Activated T-cell treated with anti-CD3 and anti-CD28 coated beads, Interleukin-2, amount 50 U/mL, for 72 hours (primary cell): ENCODE measurements around the gene POU2F2. TPM values are rescaled to one million over a fixed set of nuclear protein-coding genes. Genes with fewer than 3 reads are reported as not detected.

Experiments
- ATAC-seq, 2 donors: fragments of 150-1000 bp; cut with Tn5 transposase; replicated peaks in 1 of 2; 2 replicates each; pipeline ENCODE4 v1.10.0; 2021; ENCODE audit warnings: moderate library complexity in 2 of 2, mild to moderate bottlenecking in 1 of 2
- DNase-seq, 2 donors: peaks; one replicate each; pipeline ENCODE4 v3.0.0; 2021 to 2022; ENCODE audit warnings: mixed read lengths in 1 of 2
- H3K27ac Mint-ChIP-seq: one replicate; pipeline ENCODE4 v1.8.0; 2022; ENCODE audit warnings: mild to moderate bottlenecking, moderate library complexity, mixed read lengths
- H3K27me3 Mint-ChIP-seq: one replicate; pipeline ENCODE4 v1.8.0; 2022; ENCODE audit warnings: low read depth, mixed read lengths
- H3K36me3 Mint-ChIP-seq, 2 donors: one replicate each; pipeline ENCODE4 v1.8.0; 2022; ENCODE audit warnings: mixed read lengths in 2 of 2, mild to moderate bottlenecking in 1 of 2; ENCODE audit not compliant: insufficient read depth in 2 of 2
- H3K4me1 Mint-ChIP-seq: one replicate; pipeline ENCODE4 v1.8.0; 2022; ENCODE audit warnings: low read depth, mixed read lengths
- H3K4me3 Mint-ChIP-seq, 2 donors: one replicate each; pipeline ENCODE4 v1.8.0; 2022; ENCODE audit warnings: mild to moderate bottlenecking in 2 of 2, mixed read lengths in 2 of 2, moderate library complexity in 2 of 2
- H3K9me3 Mint-ChIP-seq, 2 donors: one replicate each; pipeline ENCODE4 v1.8.0; 2022; ENCODE audit warnings: mixed read lengths in 2 of 2
- total RNA-seq, 2 donors: library from RNA; stranded (reverse); gene quantifications; one replicate each; pipeline ENCODE4 v1.2.3, GENCODE V29; 2022

The POU2F2 gene
- total RNA-seq, 2 donors from 2014 or later: 45.0 to 56.0 TPM

DNA sequence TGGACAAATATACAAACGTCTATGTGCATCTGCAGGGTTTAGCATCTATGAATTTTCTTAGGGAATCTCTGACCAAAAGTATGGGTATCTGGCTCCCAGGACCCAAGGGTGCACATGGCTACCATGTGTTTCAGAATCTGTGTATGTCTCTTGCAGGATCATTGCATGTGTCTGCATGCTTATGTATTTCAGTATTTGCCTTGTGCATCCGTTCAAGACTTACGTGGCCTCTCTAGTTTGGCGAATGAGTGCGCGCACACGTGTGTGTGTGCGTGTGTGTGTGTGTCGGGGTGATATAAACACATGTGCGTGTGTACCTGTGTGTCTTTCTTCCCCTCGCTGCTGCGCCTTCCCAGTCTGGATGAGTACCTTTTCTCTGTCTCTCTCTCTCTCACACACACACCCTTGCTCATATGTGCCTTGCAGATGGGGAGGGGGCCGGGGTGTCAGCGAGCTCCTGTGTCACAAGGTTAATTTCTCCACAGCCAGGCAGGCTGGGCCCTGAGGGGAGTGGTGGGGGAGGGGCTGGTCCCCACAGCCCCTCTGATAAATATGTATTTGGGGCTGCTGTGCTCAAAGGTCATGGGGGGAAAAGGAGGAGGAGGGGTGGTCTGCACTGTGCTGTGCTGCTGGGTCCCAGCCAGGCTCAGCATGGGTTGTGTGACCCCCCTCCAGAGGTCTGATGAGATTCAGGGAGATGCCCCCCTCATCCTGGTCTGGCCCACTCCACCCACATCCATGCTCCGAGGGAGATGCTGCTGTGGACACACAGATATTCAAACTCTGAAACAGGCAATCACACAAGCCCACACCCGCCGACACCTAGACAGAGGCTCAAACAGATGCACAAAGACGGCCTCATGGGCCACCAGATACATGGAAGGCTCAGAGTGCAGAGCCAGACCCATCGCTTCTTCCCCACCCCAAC, 37.5 kb upstream of the POU2F2 start:
- Mint-ChIP-seq H3K4me1 (no peaks in the 10 kb centered on the region), H3K27me3 (peaks cover 9% of the 10 kb centered on the region), H3K9me3 (no peaks in the 10 kb centered on the region), H3K27ac (no peak overlapping the region), H3K4me3 (no peak overlapping the region), H3K36me3 (no peaks in the 10 kb centered on the region)
- no peak for ATAC-seq
- DNase-seq: no peak

- no peaks in the 10 kb centered on the region for H3K9me3 Mint-ChIP-seq
- no peaks in the 10 kb centered on the region for H3K27me3 Mint-ChIP-seq
- DNase-seq: no peak
- ATAC-seq: no peak
- no peaks in the 10 kb centered on the region for H3K4me1 Mint-ChIP-seq
- no peaks in the 10 kb centered on the region for H3K36me3 Mint-ChIP-seq
- no peak overlapping the region for H3K4me3 Mint-ChIP-seq
- no peak overlapping the region for H3K27ac Mint-ChIP-seq
These were observed 36.0 kb upstream of the POU2F2 start for GRCh38 chr19:42168206-42168605.

DNA sequence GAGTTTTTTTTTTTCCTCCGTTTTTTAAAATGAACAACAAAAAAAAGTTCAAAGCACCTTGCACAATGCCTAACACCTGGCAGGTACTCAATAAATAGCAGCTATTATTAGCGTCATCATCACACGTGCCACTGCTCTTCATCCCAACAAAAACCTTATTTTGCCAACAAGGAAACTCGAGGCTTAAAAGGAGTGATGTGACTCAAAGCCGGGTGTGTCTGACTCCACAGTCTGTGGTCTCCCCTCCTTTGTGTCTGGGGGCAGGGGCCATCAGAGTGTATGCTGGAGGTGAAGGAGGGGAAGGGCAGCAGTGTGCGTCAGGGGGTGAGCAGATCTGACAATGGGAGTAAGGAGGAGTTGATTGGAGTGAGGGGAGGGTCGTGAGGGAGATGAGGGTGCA, 34.1 kb upstream of the POU2F2 start:
- H3K27ac Mint-ChIP-seq: no peak overlapping the region
- H3K4me3 Mint-ChIP-seq: no peak overlapping the region
- DNase-seq (no peak), ATAC-seq (no peak)
- no peaks in the 10 kb centered on the region for H3K36me3 Mint-ChIP-seq
- no peaks in the 10 kb centered on the region for H3K9me3 Mint-ChIP-seq
- no peaks in the 10 kb centered on the region for H3K27me3 Mint-ChIP-seq
- no peaks in the 10 kb centered on the region for H3K4me1 Mint-ChIP-seq

DNA sequence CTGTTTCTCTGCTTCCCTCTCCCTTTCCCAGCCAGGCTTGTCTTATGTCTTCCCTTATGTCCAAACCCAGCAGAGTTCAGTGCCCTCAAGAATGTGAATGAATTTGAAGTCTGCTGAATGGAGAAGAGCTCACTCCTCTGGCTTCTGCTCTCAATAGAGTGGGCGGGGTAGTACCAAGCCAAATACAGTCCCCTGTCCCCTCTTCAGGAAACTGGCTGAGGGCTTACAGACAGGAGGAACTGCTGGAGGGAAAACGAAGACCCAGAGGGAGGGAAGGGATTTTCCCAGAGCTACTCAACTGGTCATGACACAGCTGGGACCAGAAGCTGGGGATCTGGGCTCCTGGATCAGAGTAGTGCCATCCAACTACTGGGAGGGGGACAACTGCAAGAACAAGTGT, 32.9 kb upstream of the POU2F2 start:
- Mint-ChIP-seq H3K27me3 (peaks cover 5% of the 10 kb centered on the region), H3K4me1 (no peaks in the 10 kb centered on the region), H3K9me3 (no peaks in the 10 kb centered on the region), H3K27ac (no peak overlapping the region), H3K4me3 (no peak overlapping the region), H3K36me3 (no peaks in the 10 kb centered on the region)
- no peak for DNase-seq
- no peak for ATAC-seq

GRCh38 chr19:42161616-42162263, 29.5 kb upstream of the POU2F2 start:
- ATAC-seq (no peak), DNase-seq (no peak)
- no peak overlapping the region for H3K27ac Mint-ChIP-seq
- peaks cover 5% of the 10 kb centered on the region for H3K27me3 Mint-ChIP-seq
- H3K4me3 Mint-ChIP-seq: no peak overlapping the region
- H3K36me3 Mint-ChIP-seq: no peaks in the 10 kb centered on the region
- H3K4me1 Mint-ChIP-seq: no peaks in the 10 kb centered on the region
- no peaks in the 10 kb centered on the region for H3K9me3 Mint-ChIP-seq

GRCh38 chr19:42159942-42160341, 27.7 kb upstream of the POU2F2 start:
- H3K4me3 Mint-ChIP-seq: no peak overlapping the region

GRCh38 chr19:42158926-42159325, 26.7 kb upstream of the POU2F2 start:
- H3K4me3 Mint-ChIP-seq: no peak overlapping the region
- peaks cover 15% of the 10 kb centered on the region for H3K4me1 Mint-ChIP-seq
- DNase-seq (no peak), ATAC-seq (no peak)
- no peak overlapping the region for H3K27ac Mint-ChIP-seq
- peaks cover 19% of the 10 kb centered on the region for H3K27me3 Mint-ChIP-seq
- H3K36me3 Mint-ChIP-seq: no peaks in the 10 kb centered on the region
- H3K9me3 Mint-ChIP-seq: no peaks in the 10 kb centered on the region

More at GRCh38 chr19:42159942-42160341, 27.7 kb upstream of the POU2F2 start:
- peaks cover 6% of the 10 kb centered on the region for H3K4me1 Mint-ChIP-seq
- DNase-seq (no peak), ATAC-seq (peak in 1 of 2 donors; percentile 9)
- no peak overlapping the region for H3K27ac Mint-ChIP-seq
- peaks cover 11% of the 10 kb centered on the region for H3K27me3 Mint-ChIP-seq
- H3K9me3 Mint-ChIP-seq: no peaks in the 10 kb centered on the region
- no peaks in the 10 kb centered on the region for H3K36me3 Mint-ChIP-seq

GRCh38 chr19:42156571-42156970, 24.3 kb upstream of the POU2F2 start:
- peaks cover 19% of the 10 kb centered on the region for H3K27me3 Mint-ChIP-seq
- no peak overlapping the region for H3K4me3 Mint-ChIP-seq
- H3K27ac Mint-ChIP-seq: no peak overlapping the region
- H3K36me3 Mint-ChIP-seq: no peaks in the 10 kb centered on the region
- no peaks in the 10 kb centered on the region for H3K9me3 Mint-ChIP-seq
- peaks cover 15% of the 10 kb centered on the region for H3K4me1 Mint-ChIP-seq
- ATAC-seq (no peak), DNase-seq (no peak)

GRCh38 chr19:42155796-42156195, 23.6 kb upstream of the POU2F2 start:
- peaks cover 15% of the 10 kb centered on the region for H3K4me1 Mint-ChIP-seq
- ATAC-seq: no peak
- H3K27ac Mint-ChIP-seq: no peak overlapping the region
- DNase-seq: no peak
- H3K4me3 Mint-ChIP-seq: no peak overlapping the region
- no peaks in the 10 kb centered on the region for H3K9me3 Mint-ChIP-seq
- H3K36me3 Mint-ChIP-seq: no peaks in the 10 kb centered on the region
- peaks cover 16% of the 10 kb centered on the region for H3K27me3 Mint-ChIP-seq

- peak overlapping the region; percentile 28 to 50 for H3K4me3 Mint-ChIP-seq
- no peaks in the 10 kb centered on the region for H3K9me3 Mint-ChIP-seq
These were observed 22.5 kb upstream of the POU2F2 start for GRCh38 chr19:42154471-42155323.

GRCh38 chr19:42153672-42154433, 21.6 kb upstream of the POU2F2 start:
- DNase-seq: no peak
- ATAC-seq: no peak
- H3K4me3 Mint-ChIP-seq: peak overlapping the region; percentile 28 to 50
- peaks cover 14% of the 10 kb centered on the region for H3K27me3 Mint-ChIP-seq
- H3K36me3 Mint-ChIP-seq: no peaks in the 10 kb centered on the region
- peak overlapping the region; percentile 39 for H3K27ac Mint-ChIP-seq
- H3K4me1 Mint-ChIP-seq: peaks cover 24% of the 10 kb centered on the region
- H3K9me3 Mint-ChIP-seq: no peaks in the 10 kb centered on the region

More at GRCh38 chr19:42154471-42155323, 22.5 kb upstream of the POU2F2 start:
- H3K36me3 Mint-ChIP-seq: no peaks in the 10 kb centered on the region
- H3K27me3 Mint-ChIP-seq: peaks cover 14% of the 10 kb centered on the region
- ATAC-seq (peak; percentile 62 to 66), DNase-seq (no peak)
- H3K27ac Mint-ChIP-seq: peak overlapping the region; percentile 39
- H3K4me1 Mint-ChIP-seq: peaks cover 16% of the 10 kb centered on the region

GRCh38 chr19:42152910-42153671, 20.8 kb upstream of the POU2F2 start:
- Mint-ChIP-seq H3K27ac (no peak overlapping the region), H3K4me3 (no peak overlapping the region), H3K36me3 (no peaks in the 10 kb centered on the region), H3K9me3 (no peaks in the 10 kb centered on the region), H3K4me1 (peaks cover 32% of the 10 kb centered on the region), H3K27me3 (peaks cover 14% of the 10 kb centered on the region)
- DNase-seq: no peak
- no peak for ATAC-seq
